B cell (primary cell): ENCODE results near the gene ABHD17C.

ENCODE experiments used
- CTCF ChIP-seq: fragments of 200-600 bp; IDR thresholded peaks from one replicate; pipeline ENCODE4 v1.8.0; 2022; ENCODE audit warnings: antibody characterized with exemption, mild to moderate bottlenecking
- EZH2 ChIP-seq: IDR thresholded peaks from 2 replicates; pipeline ENCODE4 v1.6.1; 2012; ENCODE audit warnings: borderline replicate concordance, low read depth, mild to moderate bottlenecking, moderate library complexity, low read length; ENCODE audit not compliant: insufficient read depth, poor library complexity, severe bottlenecking

DNA sequence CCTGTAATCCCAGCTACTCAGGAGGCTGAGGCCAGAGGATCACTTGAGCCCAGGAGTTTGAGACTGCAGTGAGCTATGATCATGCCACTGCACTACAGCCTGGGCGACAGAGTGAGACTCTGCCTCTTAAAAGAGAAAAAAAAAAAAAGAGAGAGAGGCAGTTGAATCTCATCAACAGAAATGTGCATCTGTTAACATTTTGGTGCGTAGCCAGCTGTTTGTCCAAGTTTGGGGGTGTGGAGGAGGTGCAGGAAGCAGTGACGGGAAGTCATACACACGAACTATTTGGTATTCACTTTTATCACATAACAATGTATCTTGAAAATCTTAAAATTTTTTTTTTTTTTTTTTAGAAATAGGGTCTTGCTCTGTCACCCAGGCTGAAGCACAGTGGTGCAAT lies 65.8 kb downstream of the ABHD17C start:
- no peak for TF ChIP-seq CTCF
- TF ChIP-seq EZH2: no peak
